LHCN-M2 (cell line): ENCODE results near the gene PDPN. TPM values are rescaled to one million over a fixed set of nuclear protein-coding genes. Genes with fewer than 3 reads are reported as not detected.
A peak's percentile ranks its signal among the peaks of the same experiment; 100 is the strongest.

Experiments
- DNase-seq: peaks from one replicate; pipeline ENCODE4 v3.0.0-alpha.2; 2012; ENCODE audit warnings: low read depth
- total RNA-seq: library from RNA; depleted of rRNA; stranded (reverse); fragments of >200 nt; gene quantifications from 2 replicates; pipeline ENCODE4 v1.2.3, GENCODE V29; 2014

The PDPN gene
- total RNA-seq, 1 experiment from 2014 or later: 0.86 TPM

GRCh38 chr1:13577846-13578245, 5.8 kb upstream of the PDPN start:
- DNase-seq: no peak

DNA sequence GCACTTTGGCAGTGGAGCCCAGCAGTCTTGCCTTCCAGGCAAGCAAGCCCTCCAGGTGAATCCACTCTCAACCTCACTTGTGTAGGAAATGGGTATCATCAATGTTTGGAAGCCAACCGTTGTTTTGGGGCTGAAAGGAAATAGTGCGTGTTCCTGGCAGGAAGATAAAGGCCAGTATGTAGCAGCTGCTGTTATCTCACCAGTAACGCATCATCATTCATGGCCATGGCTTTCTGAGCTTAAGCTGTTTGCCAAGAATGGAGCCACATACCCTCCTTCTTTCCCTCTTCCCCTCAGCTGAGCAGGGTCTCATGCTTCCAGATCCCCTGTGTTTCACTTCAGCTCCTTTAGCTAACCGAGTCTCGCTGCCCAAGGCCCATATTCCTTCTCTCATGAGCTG, 2.2 kb upstream of the PDPN start:
- DNase-seq: no peak

DNA sequence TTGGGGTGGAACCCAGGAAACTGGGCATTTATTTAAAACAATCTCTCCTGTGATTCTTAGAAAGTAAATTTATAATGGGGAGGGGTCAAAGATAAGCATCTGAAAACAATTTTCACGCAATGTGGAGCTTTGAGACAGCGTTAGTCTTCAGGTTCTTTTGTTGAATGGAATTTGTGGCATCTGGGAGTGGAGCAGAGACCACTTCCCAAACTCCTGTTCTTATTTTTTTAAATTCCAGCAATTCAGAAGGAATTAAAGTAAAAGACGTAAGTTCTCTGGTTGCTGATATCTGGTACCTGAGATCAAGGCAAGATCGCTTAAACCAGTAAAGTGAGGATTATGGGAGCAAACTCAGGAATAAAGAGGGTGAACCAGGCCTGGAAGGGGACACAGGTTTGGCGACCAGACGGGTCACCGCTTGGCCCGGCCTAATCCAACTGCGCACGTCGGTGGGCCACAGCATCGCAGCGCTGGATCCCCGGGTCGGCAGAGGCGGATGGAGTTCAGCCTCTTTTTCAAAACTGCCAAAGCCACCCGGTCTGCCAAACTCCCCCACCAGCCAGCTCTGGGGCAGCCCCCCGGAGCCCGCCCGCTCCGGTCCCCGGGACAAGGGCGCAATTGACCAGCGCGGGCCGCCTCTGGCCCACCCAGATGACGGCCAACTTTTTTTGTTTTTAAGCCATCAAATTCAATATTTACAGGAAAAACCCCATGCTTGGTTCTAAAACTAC, 754 bp upstream of the PDPN start:
- DNase-seq: no peak

DNA sequence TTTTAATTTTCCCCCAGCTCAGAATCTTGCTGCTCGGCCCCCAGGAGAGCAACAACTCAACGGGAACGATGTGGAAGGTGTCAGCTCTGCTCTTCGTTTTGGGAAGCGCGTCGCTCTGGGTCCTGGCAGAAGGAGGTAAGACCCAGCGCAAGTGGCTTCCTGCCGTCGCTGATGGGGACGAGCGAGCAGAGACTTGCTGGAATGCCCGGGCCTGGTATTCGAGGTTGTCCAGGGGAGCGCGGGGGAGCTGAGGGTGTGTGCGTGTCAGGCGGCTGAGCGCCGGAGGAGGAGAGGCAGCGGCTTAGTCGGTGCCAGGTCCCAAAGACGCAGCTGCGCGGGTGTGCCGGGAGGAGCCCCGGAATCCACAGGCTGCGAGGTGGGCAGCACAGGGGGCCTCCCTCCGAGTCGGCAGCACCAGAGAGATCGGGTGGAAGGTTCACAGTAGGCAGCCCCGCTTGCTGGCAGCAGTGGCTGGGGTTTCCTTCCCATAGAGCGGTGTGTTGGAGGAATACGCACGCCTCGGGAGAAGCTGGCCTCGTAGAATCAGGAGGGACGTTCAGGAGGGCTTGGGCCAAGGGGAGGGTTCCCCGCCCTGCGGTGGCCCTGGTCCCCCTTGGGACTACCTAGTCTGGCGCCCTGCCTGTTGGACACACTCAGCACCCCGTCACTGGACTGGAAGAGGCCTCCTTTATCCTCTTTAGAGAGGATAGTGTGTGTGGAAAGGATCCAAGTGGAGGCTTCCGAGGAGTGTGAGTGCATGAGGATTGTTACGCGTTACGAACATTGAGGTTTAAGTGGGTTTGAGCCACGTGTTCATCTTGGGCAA, 547 bp downstream of the PDPN start:
- no peak for DNase-seq

DNA sequence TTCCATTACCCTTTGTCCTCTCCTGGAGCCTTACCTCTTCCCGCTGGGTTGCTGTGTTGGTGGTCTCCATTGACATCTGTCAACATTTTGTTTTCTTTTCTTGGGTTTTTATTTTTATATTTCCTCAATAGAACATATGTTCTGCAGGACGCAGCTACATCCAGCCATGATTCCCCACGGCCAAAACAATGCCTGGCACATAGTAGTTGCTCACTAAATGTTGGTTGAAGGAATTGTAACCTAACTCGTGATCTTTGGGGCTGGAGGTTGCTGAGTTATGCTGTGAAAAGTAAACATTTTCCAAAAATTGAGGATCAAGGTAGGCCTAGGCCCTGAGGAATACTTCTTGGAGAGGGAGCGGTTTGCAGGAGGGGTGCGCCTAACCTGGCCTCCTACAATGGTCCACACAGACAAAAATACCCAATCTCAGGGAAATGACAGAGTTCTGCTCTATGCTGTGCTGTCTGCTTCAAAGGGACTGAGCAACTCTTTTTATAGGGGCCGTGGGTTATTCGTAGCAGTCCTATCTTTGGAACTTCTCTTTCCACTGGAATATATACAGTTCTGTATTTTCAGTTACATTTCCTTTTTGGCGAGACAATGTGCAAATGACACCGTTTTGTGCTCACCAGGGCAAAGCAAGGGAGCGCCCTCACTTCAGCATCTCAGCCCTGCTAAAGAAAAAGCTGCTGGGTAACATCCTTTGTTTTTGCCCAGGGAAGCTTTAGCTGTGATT, 1.4 kb downstream of the PDPN start:
- no peak for DNase-seq

GRCh38 chr1:13585612-13585991, 2.0 kb downstream of the PDPN start:
- no peak for DNase-seq

DNA sequence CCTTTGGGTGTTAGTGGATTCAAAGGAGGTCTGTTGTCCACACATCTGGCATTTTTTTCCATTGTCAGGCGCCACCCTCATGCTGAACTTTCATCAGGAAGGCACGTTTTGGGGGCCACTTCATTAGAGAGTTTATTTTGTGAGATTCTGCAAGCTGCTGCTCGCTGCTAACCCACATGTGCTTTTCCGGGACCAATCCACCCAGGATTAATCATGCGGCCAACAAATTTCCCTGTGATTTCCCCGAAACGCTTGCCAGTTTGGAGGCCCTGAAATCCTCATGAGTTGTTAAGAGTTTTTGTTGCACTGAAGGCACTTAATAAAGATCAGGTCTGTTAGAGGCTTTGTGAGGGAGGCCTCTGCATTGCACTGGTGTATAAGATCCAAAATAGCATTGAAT, 2.4 kb downstream of the PDPN start:
- DNase-seq: no peak

DNA sequence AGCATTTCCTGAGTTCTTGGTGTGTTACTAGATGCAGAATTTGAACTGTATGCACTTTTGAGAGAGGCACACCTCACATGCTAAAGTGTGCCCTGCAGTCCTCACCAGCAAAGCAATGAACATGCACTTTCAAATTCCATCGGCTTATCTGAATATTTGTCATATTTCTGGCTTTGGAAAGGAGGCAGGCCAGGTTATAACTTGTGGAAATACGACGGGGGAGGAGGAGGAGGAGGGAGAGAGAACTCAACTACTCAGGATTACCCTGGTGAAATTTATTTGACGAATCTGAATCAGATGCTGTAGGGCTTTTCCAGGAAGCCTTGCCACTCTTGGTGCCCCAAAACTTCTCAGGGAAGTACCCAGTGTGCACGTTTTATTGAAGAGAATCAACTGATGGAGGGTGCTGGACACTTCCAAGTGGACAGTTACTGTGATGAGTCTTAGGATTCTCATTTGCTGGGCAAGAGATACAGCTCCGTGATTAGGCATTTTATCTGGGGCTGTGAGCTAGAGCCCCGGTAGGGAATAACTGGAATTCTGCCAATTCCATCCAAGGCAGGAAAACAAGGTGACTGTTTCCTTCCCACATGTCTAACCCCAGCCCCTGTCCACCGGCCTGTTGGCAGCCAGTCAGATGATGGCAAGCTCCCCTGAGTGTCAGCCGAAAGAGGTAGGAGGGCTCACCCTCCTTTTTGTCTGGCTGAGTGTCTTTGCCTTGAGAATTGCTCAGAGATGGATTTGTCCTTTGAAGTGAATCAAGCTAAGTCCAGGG, 3.8 kb downstream of the PDPN start:
- no peak for DNase-seq

- DNase-seq: no peak
Observed at GRCh38 chr1:13588946-13589796, 5.5 kb downstream of the PDPN start.

DNA sequence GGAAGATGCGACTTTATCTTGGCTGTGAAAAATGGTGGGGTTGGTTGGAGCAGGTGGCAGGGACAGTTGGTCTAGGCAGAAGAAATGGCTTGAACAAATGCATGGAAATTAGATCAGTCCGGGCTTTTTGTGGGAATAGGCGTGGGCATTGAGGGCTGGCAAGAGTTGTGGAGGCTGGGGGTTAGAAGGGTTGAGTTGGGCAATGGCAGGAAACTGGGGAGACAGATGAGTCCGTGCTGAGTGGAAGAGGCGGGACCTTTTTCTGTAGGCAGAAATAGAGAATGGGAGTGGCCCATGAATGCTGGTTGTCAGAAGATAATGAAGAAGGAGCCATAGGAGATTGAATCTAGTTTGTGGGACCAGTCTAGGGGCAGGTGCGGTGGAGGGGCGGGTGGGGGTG, 6.9 kb downstream of the PDPN start:
- DNase-seq: no peak

GRCh38 chr1:13593511-13594131, 10.0 kb downstream of the PDPN start:
- DNase-seq: no peak

DNA sequence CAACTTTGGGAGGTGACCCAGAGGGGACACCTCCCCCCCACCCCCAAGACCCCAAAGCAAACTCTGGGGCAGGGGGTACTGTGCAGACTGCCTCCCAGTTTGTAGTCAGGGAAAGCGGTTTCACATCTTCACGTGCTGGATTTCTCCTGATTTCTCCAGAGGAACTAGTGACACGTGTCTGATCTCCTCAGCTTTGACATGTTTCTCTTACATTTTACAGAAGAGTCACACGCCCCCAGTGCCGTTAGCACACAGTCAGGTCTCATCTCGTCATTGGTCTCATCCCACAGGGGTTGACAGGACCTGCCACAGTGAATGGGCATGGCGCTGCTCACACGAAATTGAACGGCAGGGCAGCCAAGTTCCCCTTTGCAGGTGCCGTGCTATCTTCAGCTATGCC, 11.8 kb downstream of the PDPN start:
- DNase-seq: no peak

GRCh38 chr1:13597166-13597565, 13.5 kb downstream of the PDPN start:
- no peak for DNase-seq

DNA sequence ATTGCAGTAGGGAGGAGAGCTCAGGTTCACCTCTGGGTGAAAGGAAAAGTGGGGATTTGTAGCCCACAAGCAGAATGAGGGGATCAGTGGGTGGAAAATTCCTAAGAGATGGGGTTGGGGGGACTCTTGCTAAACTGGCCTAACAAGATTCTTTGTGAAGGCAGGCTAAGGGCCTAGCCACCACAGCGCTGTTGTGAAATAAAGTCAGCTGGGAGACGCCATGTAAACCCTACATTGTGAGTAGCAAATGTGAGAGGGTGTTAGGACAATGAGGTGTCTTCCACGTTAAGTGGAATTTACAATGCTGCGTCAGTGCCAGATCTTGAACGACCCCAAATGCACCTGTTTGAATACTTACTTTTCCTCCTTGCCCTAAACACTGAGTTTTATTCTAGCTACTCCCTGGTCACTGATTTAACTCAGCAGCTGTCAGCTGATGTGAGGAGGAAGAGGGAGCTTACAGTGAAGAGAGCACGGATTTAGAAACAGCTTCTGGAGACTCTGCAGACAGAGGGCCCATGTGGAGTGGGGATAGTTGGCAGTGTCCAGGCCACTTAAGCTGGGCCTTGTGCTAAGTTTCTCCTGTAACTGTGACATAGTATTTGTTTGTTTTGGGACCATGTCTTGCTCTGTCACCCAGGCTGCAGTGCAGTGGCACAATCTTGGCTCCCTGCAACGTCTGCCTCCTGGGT, 17.3 kb downstream of the PDPN start:
- no peak for DNase-seq

DNA sequence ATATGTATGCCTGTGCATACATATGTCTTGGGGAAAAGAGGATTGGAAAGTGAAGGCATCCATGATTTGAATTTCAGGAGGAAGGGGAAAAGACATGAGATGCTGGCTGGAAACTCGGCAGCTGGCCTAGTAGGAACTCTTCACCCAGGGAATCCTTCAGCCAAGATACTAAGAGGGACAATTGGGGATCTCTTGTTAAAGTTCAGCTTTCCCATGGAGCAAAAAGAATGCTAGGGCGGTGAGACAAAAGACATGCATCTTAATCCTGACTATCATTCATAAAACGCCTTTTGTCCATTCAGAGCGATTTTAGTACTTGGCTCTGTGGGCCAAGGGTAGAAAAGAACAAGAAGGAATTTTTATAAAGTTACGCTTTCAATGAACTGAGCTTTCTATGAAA, 20.5 kb downstream of the PDPN start:
- no peak for DNase-seq

- DNase-seq: no peak
Observed at GRCh38 chr1:13604721-13605120, 21.1 kb downstream of the PDPN start.

DNA sequence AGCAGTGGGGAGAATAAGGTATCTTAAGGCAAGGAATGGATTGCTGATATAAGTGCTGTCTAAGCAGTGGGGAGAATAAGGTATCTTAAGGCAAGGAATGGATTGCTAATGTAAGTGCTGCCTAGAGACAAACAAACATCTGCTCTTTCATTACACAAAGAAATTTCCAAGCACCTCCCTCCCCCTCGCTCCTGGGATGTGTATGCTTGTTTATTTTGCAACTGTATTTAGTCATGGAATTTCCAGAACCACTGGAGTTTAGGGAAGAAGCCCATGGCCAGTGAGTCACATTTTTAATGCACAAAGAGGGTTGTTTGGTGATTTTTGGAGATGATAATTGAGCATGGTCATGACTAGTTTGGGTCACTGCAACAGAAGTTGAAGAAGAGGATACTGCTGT, 21.5 kb downstream of the PDPN start:
- peak; percentile 15 for DNase-seq

DNA sequence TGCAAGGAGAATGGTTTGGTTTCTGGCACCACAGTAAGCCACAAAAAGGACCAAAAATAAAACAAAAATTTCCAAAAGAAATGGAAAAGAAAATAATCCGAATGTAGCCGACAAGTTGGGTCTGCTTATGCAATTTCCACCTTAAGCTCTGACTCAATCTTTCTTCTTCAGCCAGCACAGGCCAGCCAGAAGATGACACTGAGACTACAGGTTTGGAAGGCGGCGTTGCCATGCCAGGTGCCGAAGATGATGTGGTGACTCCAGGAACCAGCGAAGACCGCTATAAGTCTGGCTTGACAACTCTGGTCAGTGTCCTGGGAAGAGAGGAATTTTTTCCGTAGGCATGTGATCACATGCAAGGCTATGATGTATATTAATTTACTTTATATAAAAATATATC, 23.4 kb downstream of the PDPN start:
- DNase-seq: no peak

GRCh38 chr1:13616234-13616633, 32.6 kb downstream of the PDPN start:
- no peak for DNase-seq

DNA sequence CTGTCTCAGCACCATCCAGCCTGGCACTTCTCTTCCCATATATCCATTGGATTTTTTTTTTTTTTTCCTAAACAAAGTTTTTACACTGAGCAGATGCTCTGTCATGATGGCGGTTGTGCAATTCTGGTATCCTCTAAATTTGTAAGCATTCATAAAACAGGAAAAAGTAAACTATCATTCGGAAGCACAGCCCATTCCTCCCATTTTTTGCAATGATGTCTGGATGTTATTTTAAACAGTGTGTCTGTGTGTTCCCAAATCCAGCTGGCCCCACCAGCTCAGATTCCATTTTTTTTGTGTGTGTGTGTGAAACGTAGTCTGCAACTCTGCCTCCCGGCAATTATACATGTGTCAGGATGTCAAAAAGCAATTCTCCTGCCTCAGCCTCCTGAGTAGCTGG, 33.5 kb downstream of the PDPN start:
- DNase-seq: no peak
